GM18909 (cell line): Measurements from ENCODE around the gene NCKAP5.
"Not testable (repeated sequence)": the region's sequence is repeated elsewhere in the genome, so short reads cannot be mapped to it uniquely, and the experiment has no call there.

Source experiments
- ATAC-seq: cut with Tn5 transposase; IDR thresholded peaks from one replicate; pipeline ENCODE4 v1.9.1; 2021; ENCODE audit warnings: mild to moderate bottlenecking; ENCODE audit not compliant: unreplicated experiment, poor library complexity

NCKAP5 gene

DNA sequence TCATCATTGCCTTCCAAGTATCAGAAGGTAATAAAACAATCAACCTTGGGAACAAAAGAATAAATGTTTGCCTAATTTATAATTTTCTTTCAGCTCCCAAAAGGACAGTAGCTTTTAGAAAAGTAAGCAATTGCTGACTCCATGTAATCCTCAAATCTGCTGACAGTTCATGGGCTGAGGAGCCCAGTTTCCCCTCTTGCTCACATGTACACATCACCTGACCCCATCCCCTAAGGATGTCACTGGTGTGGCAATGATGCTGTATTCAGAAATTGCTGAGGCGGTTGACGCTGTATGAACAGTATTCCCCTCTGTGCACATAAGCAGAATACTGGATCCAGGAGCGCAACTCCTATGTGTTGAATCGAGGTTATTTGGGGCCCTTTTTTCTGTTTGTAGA is 842.1 kb downstream of the NCKAP5 start:
- ATAC-seq = no peak

- no peak for ATAC-seq
Observed at GRCh38 chr2:132725748-132726147, 842.5 kb downstream of the NCKAP5 start.

DNA sequence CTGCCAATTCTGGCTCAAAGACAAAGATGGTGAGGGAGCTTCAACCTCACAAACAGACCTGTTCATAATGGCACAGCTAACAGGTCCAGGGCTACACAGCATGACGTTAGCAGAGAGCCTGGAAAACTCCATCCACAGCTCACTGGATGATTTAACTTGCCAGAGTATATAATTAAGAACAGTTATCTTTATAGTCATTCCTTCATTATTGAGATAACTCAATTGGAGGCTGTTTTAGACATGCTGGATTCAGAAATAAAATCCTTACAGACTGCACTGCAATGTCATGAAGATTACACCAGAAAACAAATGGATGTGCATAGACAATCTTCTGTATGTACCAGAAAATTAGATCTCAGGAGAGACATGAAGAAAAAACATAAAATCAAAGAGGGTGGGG is 843.1 kb downstream of the NCKAP5 start:
- no peak for ATAC-seq

GRCh38 chr2:132721938-132722337 is 846.3 kb downstream of the NCKAP5 start:
- ATAC-seq = no peak

- no peak for ATAC-seq
Observed at GRCh38 chr2:132720393-132720792, 847.9 kb downstream of the NCKAP5 start.

- no peak for ATAC-seq
Observed at GRCh38 chr2:132719480-132719879, 848.8 kb downstream of the NCKAP5 start.

DNA sequence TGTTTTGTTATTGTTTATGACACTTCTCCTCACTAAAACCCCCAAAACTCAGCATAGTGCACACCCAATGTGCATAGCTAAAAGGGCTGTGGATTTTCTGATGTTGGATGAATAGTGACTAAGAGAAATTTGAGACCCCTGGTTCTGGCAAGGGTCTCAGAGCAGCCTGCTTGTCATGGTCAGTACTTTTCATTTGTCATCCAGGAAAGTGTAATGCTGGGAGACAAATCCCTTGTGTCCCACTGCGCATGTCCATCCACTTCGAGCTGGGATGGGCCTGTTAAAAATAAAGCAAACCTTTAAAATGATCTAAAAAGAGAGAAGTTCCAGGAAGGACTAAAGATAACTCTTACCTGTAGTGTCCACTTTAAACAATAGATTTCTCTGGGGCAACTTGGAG is 851.3 kb downstream of the NCKAP5 start:
- ATAC-seq = no peak

DNA sequence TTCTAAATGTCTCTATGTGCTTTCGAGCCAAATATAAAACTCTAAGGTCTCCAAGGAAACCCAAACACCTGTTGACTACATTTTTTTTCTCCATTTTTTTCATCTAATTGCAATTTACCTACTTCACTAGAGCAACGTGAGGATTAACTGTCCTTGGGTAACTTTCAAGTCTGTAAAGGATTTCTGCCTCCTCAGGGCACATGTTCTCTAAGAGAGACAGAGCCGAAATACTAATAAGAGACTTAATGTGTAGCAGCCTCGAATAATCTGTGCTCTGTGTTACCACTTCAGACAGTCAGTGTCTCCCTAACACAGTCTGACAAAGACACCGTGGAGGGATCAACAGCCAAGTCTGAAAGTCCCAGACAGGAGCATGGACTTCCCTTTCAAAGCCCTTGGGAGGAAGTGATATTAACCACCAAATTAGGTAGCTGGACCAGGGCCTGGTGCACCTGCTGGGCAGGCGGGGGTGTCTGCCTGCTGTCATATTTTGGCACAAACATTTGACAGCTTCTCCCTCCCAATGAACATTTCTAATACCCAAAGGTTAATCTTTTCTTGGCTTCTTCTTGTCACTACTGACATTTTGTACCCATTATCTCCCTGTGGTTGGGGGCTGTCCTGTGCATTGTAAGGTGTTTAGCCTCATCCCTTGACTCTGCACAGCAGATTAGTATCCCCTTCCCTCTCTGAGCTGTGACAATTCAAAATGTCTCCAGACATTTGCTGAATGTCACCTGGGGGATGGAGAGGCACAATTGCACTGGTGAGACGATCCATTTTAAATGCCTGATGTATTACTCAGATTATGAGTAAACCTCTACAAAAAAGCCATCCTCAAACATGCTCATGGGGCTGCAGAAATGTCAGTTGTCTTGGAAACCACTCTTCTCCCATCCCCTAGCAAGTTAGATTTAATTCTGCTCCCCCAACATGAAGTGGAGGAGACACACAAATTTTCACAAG is 852.6 kb downstream of the NCKAP5 start:
- ATAC-seq = peak; percentile 81

DNA sequence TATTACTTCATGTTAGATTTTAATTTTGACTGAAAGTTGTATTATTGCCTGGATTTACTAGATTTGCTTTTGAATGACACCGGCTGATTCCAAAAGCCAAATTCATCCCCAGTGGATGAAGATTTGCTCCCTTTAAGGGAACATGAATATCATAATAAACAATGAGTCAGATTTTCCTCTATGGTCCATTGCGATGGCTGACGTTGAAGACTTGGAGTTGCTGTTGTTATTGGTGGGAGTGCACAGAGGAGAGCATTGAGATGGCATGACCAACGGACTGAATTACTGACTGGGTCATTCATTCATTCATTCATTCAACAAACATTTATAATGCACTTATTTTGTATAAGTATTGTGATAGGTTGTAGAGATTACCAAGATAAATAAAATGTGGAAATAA is 864.9 kb downstream of the NCKAP5 start:
- no peak for ATAC-seq

- no peak for ATAC-seq
Observed at GRCh38 chr2:132701810-132702209, 866.5 kb downstream of the NCKAP5 start.

- not testable (repeated sequence) for ATAC-seq
Observed at GRCh38 chr2:132699802-132700201, 868.5 kb downstream of the NCKAP5 start.

DNA sequence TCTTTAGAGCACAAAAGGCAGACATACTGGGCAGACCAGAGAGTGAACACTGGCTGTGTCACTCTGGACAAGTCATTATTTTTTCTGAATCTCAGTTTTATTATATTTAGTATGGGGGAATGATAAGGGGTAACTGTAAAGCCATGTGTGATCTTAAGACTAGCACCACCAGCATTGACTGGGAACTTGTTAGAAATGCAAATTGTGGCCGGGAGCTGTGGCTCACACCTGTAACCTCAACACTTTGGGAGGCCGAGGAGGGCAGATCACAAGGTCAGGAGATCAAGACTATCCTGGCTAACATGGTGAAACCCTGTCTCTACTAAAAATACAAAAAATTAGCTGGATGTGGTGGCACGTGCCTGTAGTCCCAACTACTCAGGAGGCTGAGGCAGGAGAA is 869.9 kb downstream of the NCKAP5 start:
- not testable (repeated sequence) for ATAC-seq

DNA sequence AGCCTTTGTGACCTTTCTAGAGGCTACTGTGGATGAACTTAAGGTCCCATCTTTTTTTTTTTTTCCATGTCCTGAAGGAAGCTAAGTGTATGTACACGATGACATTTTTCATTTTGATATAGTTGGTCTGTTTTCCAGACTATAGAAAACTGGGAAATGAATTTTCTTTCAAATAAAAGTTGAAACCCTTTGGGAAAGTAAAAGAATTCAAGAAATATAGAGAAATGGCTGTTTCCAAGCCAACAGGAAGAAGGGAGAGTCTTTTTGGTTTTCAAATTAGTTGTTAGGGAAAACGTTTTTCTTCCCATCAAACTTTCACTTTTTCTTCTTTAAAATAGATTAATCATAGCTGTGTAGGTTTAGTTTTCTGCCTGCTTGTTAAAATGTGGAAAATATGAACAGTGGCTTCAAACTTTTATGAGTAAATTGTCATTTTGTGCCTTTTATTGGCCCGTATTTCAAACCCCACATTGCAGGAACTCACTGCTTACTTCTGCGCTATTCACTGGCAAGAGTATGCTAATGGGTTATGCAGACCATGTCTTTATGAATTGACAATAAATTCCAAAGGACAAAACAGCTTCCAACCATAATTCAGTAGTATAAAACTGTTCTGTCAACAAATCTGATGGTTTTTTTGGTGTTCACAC is 870.6 kb downstream of the NCKAP5 start:
- no peak for ATAC-seq

DNA sequence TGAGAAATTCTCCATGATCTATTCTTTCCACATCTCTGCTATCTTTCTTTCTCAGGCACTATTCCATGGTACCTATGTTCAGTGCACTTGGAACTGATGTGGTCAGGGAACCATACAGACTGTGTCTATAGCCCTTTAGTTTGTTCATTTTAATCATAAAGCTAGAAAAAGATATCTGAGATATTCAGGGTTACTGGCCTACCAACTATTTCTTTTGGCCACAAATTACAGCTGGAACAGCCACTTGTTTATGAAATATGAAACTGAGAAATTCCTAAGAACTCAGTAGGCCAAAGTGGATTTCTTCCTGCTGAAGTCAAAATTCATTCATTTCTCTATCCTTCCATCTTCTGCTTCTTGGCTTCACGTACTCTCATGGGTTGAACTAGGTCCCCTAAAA is 875.4 kb downstream of the NCKAP5 start:
- no peak for ATAC-seq

DNA sequence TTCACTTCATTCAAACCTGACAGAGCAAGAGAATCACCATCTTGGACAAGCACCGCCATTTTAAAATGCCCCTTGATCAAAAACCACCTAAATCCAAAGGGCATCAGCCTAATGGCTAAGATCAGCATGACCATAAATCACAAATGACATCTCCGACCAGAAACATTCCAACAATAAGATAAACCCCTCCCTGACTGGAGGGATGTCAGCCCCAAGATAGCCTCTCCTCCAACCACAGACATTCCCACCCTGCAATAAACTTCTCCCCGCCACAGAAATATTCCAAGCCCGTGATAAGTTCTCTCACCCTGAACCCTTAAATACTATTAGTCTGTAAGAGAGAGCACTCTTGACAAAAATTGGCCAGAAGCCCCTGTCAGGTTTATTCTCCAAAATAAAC is 876.7 kb downstream of the NCKAP5 start:
- ATAC-seq = no peak

DNA sequence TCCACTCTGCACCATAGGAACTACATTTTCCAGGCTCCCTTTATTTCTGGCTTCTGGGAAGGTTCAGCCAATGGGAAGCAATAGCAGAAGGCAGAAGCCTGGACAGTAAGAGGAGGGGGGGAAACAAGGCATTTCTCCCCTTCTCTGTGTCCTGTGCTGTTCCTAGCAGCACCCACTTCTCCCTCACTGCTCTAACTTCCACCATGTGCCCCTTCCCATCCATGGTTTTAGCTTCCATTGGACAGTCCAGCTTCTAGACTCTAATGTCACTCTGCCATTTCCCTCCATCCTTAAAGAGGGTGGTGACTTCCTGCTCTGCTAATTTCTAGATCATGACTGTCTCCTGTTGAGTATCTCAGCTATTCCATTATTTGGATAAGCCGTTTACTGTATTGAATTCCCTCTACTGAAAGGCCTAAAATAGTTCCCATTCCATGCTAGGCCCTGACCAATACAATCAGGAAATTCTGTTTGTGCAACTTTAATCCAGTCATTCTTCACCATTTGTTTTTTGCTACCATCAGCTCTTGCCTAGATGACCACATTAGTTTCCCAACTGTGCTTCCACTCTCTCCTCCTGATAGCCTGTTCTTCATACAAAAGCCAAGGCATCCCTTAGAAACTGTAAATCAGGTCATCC is 877.5 kb downstream of the NCKAP5 start:
- no peak for ATAC-seq

- no peak for ATAC-seq
Observed at GRCh38 chr2:132681766-132682165, 886.5 kb downstream of the NCKAP5 start.

DNA sequence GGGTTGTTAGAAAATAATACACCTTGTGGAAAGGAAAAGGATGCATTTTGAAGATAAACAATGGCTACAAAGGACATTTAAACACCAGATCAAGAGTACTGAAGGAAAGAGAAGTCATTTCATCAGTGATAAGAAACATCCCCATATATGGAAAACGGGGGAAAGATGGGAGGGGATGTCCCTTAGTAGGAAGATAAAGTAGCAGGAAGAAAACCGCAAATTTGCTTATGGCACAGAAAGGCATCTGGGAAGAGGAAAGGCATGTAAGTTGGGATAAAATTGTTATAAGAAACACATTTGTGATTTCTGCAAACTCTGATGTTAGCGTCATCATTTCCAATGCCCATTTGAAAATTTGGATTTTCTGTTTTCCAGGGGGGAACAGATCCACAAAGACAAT is 887.7 kb downstream of the NCKAP5 start:
- no peak for ATAC-seq

DNA sequence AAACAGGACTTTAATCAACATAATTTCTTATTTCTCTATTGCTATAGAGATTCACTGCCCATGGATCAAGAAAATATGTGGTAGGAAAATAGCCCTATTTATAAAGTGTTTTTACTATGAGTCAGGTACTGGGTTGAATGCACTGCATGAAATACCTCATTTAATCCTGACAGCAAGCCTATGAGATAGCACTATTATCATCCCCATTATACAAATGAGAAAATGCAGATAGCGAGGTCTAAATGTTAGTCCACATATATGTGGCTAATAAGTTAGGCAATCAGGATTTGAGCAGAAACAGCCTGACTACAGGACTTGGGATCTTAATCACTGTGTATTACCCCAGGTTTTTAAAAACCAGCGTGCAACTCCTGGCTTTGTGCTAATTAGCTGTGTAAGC is 889.8 kb downstream of the NCKAP5 start:
- no peak for ATAC-seq

DNA sequence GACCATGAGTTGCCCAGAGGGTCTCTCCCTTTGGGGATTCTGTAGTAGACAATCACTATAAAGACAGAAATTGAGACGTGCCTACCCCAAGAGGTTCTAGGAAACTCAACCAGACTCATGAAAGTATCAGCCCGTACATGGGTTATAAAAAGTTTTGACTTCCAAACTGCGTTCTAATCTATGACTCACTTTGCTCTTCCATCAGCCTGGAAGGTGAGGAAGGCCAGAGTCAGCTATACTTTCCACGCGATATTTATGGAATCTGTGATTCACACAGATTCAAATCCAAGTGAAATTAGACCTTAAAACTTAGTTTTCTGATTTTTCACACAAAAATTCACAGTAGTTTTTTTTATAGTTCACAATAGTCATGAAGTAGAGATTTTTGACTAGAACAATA is 890.6 kb downstream of the NCKAP5 start:
- no peak for ATAC-seq

DNA sequence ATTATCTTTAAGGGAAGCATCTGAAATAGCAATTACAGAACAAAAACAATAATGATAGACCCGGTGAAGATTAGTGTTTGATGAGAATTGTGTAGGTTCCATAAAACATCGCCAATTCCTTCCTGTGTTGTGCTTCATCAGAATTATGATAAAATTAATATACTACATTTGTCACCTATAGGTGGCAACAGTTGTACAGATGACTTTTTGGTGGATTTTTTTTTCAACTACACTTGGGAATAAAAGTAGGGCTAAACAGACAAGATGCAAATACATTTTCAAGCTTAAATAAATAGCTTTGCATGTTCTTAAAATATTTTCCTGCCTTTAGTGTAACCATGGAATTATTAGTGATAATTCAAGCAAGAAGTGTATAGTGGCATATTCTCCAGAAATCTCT is 891.3 kb downstream of the NCKAP5 start:
- no peak for ATAC-seq
